HG03095 (cell line): Measurements from ENCODE around the gene TSPAN33.

ENCODE experiments used
- ATAC-seq: cut with Tn5 transposase; IDR thresholded peaks from one replicate; pipeline ENCODE4 v1.9.1; 2021; ENCODE audit warnings: moderate library complexity; ENCODE audit not compliant: unreplicated experiment

TSPAN33 gene

GRCh38 chr7:129134356-129134987, 10.0 kb upstream of the TSPAN33 start:
- ATAC-seq: no peak

GRCh38 chr7:129136887-129137642, 7.4 kb upstream of the TSPAN33 start:
- ATAC-seq: no peak

- ATAC-seq: no peak
These were observed 798 bp upstream of the TSPAN33 start for GRCh38 chr7:129143724-129144094.

GRCh38 chr7:129144834-129145668, 544 bp downstream of the TSPAN33 start:
- ATAC-seq: no peak

- ATAC-seq: peak; percentile 53
These were observed 1.9 kb downstream of the TSPAN33 start for GRCh38 chr7:129146237-129146979.

- ATAC-seq: no peak
These were observed 3.2 kb downstream of the TSPAN33 start for GRCh38 chr7:129147731-129148130.

- ATAC-seq: no peak
These were observed 5.0 kb downstream of the TSPAN33 start for GRCh38 chr7:129149511-129149910.

GRCh38 chr7:129150199-129150996, 5.9 kb downstream of the TSPAN33 start:
- no peak for ATAC-seq

- ATAC-seq: no peak
These were observed 13.1 kb downstream of the TSPAN33 start for GRCh38 chr7:129157651-129158050.

GRCh38 chr7:129159539-129159938, 15.0 kb downstream of the TSPAN33 start:
- ATAC-seq: no peak

GRCh38 chr7:129160161-129160905, 15.8 kb downstream of the TSPAN33 start:
- no peak for ATAC-seq

- no peak for ATAC-seq
These were observed 17.2 kb downstream of the TSPAN33 start for GRCh38 chr7:129161524-129162225.

GRCh38 chr7:129162732-129163131, 18.2 kb downstream of the TSPAN33 start:
- ATAC-seq: no peak

- ATAC-seq: no peak
These were observed 19.5 kb downstream of the TSPAN33 start for GRCh38 chr7:129163875-129164544.

GRCh38 chr7:129166745-129167144, 22.2 kb downstream of the TSPAN33 start:
- peak; percentile 54 for ATAC-seq

- ATAC-seq: no peak
These were observed 23.3 kb downstream of the TSPAN33 start for GRCh38 chr7:129167817-129168216.

- ATAC-seq: no peak
These were observed 23.9 kb downstream of the TSPAN33 start for GRCh38 chr7:129168231-129169021.
